NCI-H1930 (cell line): ENCODE measurements around the gene RNF34.

ENCODE experiments used
- DNase-seq, 2 experiments: peaks; one replicate each; lab custom pipeline; 2025; lab: John Stamatoyannopoulos, UW

Gene RNF34

DNA sequence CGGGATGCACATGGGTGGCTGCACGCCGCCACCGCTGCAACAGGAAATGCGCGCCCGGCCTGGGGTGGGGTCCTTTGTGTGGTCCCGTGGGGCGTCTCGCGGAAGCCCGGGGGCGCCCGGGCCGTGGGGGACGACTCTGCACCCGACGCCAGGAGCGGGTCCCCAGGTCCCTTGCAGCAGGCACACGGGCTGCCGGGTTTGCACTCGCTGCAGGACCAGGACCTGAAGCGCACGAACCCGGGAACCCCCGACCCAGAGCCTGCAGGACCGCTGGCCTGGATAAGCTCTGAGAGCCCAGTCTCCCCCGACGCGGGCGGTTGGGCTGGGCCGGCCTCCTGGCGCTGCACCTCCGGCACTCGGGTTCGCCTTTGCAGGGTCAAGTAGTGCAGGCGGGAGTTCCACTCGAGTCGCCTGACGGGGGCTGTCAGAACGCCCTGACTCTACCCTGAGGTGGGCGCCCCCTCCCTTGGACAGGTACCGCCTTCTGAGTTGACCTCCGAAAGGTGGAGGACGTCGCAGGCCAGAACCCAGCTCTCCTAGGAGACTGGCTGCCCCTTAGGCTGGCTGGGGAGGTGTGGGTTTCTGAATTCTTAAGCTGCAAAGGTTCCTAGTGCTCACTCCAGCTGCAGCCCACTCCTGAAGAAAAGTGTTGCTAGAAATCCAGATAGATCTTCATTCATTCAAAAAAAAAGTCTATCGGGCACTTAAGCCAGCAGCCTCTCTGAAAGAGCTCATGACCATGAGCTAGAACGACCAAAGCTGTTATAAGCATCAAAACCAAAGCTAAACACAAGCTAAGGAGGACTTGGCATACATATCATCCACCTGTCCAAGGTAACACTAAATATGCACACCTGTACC is 68.0 kb downstream of the RNF34 start:
- DNase-seq: no peak

DNA sequence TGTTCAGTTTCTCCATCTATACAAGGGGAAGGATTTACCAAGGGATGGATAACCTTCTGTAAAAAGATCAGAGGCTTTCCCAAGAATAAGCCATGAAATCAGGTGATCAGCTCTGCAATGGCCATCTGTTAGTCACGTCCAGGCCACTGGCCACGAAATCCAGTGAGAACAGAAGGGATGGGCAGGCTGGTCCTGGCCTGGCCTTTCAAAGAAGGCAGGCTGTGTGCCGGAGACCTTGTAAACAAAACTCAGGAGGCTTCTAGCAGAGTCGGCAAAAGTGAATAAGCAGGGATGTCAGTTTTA is 68.5 kb downstream of the RNF34 start:
- no peak for DNase-seq

DNA sequence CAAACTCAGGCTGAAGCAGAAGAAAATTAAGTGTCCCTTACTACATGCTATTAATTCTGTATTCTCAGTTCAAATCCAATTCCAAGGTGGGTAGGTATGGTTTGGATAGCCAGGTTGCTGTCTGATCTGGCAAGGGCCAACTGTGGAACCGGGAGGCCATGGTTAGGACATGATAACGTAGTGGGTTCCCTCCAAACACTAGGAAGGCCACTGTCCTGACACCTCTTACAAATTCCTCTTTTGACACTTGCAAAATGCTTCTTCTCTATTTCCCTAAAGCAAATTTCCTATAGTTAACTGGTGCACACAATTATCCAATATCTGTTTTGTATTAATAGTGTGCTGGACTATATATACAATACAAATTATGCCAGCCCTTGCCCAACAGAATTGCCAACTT is 70.8 kb downstream of the RNF34 start:
- DNase-seq: no peak

DNA sequence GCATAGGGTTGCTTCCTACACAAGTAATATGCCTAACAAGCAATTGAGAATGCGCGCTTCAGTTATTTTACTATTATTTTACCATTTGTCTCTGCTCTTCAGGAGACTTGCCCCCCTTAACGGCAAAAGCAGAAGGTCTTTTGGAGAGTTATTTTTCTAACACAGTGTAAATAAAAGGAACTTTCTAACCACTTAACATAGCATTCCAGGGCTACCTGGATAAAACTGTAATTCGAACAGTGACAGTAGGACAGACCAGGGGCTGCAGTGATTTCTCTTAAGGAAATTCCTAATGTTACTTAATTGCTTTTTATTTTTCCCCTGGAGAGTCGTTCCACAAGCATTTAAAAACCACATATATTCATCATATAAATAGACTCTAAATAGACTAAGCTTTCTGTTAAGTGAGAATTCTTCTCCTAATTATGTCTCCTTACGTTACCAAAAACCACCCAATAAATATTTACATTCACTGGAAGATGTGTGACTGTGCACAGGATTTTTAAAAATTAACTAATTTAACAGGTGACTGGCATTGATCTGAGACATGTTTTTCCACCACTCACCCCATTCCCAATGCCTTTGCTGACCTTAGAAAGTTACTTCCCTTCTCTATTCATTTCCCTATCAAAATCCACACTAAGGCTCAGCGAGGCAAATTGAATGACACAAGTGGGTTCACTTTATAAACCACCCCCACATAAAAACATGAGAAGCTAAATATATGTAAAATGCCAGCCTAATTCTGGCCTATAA is 72.4 kb downstream of the RNF34 start:
- no peak for DNase-seq
